Stimulated activated CD4-positive, alpha-beta T cell treated with anti-CD3 and anti-CD28 coated beads, Interleukin-4, amount 100 ng/mL, for 4 hours (primary cell): ENCODE measurements around the gene MRPL43.

ENCODE experiments used
- DNase-seq, 2 experiments: peaks; one replicate each; pipeline ENCODE4 v3.0.0-alpha.2; 2020

MRPL43 gene

GRCh38 chr10:100962351-100963080 is 24.8 kb downstream of the MRPL43 start:
- no peak for DNase-seq

GRCh38 chr10:100960251-100960650 is 27.0 kb downstream of the MRPL43 start:
- no peak for DNase-seq

- no peak for DNase-seq
Measured at GRCh38 chr10:100948916-100949315, 38.4 kb downstream of the MRPL43 start.

GRCh38 chr10:100945754-100946153 is 41.5 kb downstream of the MRPL43 start:
- no peak for DNase-seq

GRCh38 chr10:100943508-100943907 is 43.8 kb downstream of the MRPL43 start:
- DNase-seq = no peak

- DNase-seq = no peak
Measured at GRCh38 chr10:100942229-100942628, 45.1 kb downstream of the MRPL43 start.

- DNase-seq = no peak
Measured at GRCh38 chr10:100939763-100940344, 47.4 kb downstream of the MRPL43 start.
